Choroid plexus epithelial cell (primary cell): ENCODE measurements around the gene SRRM3.

Experiments used
- DNase-seq: peaks from one replicate; pipeline ENCODE4 v3.0.0-alpha.2; 2010; ENCODE audit warnings: low read depth
- H3K4me3 ChIP-seq: 2 replicates; pipeline ENCODE4 v1.5.1; 2011; ENCODE audit warnings: low read depth, mild to moderate bottlenecking, control low read depth, low read length, moderate library complexity
- TF ChIP-seq, protein P1 (sequence below): conservative IDR thresholded peaks from 2 replicates; pipeline ENCODE4 v1.5.1; 2011; ENCODE audit warnings: low read depth, mild to moderate bottlenecking, control low read depth, inconsistent platforms, low read length, moderate library complexity

The SRRM3 gene

DNA sequence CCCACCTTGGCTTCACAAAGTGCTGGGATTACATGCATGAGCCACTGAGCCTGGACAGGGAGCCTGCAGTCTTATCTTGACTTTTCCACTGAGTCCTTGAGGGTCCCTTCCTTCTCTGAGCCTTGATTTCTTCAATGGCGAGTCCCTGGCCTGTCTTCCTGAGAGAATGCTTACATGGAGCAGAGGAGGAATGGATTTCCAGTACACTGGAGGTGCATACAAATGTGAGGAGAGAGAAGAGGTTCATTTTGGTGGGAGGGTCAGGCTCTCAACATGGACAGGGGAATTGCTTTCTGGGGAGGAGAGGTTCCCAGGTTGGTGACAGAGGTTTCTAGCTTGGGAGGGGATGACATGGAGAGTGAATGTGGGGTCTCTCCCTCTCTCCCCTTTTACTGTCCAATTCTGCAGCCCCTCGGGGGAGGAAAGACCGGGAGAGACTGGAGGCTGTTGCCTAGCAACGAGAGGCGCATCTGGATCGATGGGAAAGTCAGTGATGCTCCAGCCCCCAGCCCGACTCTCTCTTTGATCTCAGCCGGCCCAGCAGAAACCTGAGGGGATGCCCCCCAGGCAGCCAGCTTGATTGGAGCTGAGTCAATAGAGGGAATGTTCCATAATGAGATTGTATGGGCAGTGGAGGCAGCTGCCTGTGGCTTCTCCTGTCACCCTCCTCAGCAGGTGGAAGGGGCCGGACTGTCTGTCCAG lies 14.8 kb downstream of the SRRM3 start:
- DNase-seq = no peak
- H3K4me3 ChIP-seq = no peak overlapping the region
- TF ChIP-seq, protein P1, sequence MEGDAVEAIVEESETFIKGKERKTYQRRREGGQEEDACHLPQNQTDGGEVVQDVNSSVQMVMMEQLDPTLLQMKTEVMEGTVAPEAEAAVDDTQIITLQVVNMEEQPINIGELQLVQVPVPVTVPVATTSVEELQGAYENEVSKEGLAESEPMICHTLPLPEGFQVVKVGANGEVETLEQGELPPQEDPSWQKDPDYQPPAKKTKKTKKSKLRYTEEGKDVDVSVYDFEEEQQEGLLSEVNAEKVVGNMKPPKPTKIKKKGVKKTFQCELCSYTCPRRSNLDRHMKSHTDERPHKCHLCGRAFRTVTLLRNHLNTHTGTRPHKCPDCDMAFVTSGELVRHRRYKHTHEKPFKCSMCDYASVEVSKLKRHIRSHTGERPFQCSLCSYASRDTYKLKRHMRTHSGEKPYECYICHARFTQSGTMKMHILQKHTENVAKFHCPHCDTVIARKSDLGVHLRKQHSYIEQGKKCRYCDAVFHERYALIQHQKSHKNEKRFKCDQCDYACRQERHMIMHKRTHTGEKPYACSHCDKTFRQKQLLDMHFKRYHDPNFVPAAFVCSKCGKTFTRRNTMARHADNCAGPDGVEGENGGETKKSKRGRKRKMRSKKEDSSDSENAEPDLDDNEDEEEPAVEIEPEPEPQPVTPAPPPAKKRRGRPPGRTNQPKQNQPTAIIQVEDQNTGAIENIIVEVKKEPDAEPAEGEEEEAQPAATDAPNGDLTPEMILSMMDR = no peak

- no peak for DNase-seq
- TF ChIP-seq, protein P1 = no peak
These were observed 16.4 kb downstream of the SRRM3 start for GRCh38 chr7:76217942-76218566.

DNA sequence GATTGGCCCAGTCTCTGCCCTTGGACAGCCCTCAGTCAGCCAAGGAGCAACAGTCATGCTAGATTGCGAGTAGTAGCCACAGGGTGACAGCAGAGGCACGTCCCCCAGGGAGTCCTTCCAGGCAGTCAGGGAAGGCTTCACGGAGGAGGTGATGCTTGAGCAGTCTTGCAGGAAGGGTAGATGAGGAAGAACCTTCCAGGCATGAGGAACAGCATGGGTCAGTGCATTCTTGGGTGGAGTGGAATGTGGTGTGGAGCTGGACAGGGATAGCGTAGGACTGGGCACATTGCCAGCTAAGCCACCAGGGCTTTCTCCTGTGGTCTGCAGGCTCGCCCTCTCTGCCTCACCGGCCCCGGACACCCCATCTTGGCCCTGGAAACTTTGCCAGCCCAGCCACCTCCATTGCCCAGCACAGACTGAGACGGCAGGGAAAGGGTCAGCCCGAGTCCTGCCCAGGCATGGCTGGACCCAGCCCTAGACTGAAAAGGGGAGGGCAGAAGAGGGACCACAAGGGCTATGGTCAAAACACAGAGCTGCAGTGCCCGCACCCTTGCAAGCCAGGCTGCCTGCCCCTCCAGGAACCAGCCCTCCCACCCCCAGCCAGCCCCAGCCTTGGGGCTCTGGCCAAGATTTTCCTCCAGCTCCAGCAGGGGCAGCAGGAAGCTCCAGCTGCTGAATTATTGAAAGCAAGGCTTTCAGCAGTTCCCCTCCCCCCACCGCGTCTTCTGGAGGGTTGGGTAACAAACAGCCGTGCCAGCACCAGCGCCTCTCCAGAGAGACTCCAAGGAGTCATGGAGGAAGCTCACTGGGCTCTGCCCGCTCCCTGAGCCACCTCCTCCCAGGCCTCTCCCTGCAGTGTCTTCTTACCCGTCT lies 18.7 kb downstream of the SRRM3 start:
- DNase-seq = peak; percentile 72

More at GRCh38 chr7:76217942-76218566, 16.4 kb downstream of the SRRM3 start:
- no peak overlapping the region for H3K4me3 ChIP-seq

GRCh38 chr7:76222333-76222732 lies 20.6 kb downstream of the SRRM3 start:
- no peak for DNase-seq
- TF ChIP-seq, protein P1 = no peak
- H3K4me3 ChIP-seq = no peak overlapping the region

More for the DNA sequence above, 18.7 kb downstream of the SRRM3 start:
- TF ChIP-seq, protein P1 = peak; percentile 49
- no peak overlapping the region for H3K4me3 ChIP-seq

GRCh38 chr7:76222839-76223238 lies 21.1 kb downstream of the SRRM3 start:
- TF ChIP-seq, protein P1 = no peak

DNA sequence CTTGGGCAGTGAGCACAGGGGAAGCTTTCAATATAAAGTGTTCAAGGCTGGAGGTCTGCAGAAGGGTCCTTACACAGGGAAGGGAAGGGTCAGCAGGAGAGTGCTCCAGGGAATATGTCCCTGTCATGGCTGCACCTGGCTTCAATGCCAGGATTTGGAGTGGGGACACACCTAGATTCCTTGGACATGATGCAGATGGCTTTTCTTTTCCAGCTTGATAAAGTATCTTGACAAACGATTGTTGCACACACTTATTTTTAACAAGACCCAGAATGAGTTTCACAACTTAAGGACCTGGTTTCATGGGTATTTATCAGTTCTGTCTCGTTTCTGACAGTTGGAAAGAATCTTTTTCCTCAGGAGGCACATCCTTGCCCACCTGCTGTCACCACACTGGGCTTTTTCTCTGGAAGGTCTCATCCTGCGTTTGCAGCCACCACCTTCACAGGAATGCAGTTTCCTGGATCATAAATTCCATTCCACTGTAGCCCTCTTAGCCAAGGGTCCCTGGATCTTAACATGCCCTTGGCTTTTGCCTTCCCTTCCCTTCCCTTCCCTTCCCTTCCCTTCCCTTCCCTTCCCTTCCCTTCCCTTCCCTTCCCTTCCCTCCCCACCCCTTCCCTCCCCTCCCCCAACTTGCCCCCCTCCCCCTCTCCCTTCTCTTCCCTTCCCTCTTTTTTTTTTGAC lies 21.7 kb downstream of the SRRM3 start:
- DNase-seq = no peak
- no peak overlapping the region for H3K4me3 ChIP-seq
- TF ChIP-seq, protein P1 = no peak

More at GRCh38 chr7:76222839-76223238, 21.1 kb downstream of the SRRM3 start:
- no peak for DNase-seq
- H3K4me3 ChIP-seq = no peak overlapping the region
